Keratinocyte (primary cell): ENCODE data around the gene SLC6A3. TPM values are rescaled to one million over a fixed set of nuclear protein-coding genes. Genes with fewer than 3 reads are reported as not detected.

Source experiments
- DNase-seq: peaks from one replicate; pipeline ENCODE4 v3.0.0-alpha.2; 2011; ENCODE audit warnings: low read depth, missing footprints, low spot score
- FAIRE-seq: peaks from 2 replicates; lab custom pipeline; 2011; peaks lifted over from hg19 to GRCh38; lab: Jason Lieb, UNC
- H2AFZ ChIP-seq: 2 replicates; pipeline ENCODE4 v1.6.0; 2012; ENCODE audit warnings: low read length, control low read depth, inconsistent platforms; ENCODE audit not compliant: control insufficient read depth
- H3K27ac ChIP-seq: 2 replicates; pipeline ENCODE4 v1.5.1; 2011; ENCODE audit warnings: low read length; ENCODE audit not compliant: control insufficient read depth, insufficient read depth
- H3K27me3 ChIP-seq: 3 replicates; pipeline ENCODE4 v1.6.0; 2011; ENCODE audit warnings: low read length; ENCODE audit not compliant: control insufficient read depth, insufficient read depth; ENCODE audit errors: extremely low read depth
- H3K36me3 ChIP-seq, 2 experiments: 2 replicates in 1 of 2; 3 replicates in 1 of 2; pipeline ENCODE4 v1.5.1; 2011; ENCODE audit warnings: low read length in 2 of 2, mild to moderate bottlenecking in 1 of 2; ENCODE audit not compliant: control insufficient read depth in 2 of 2, insufficient read depth in 2 of 2; ENCODE audit errors: extremely low read depth in 1 of 2
- H3K4me1 ChIP-seq: 3 replicates; pipeline ENCODE4 v1.5.1; 2011; ENCODE audit warnings: low read length; ENCODE audit not compliant: control insufficient read depth, insufficient read depth; ENCODE audit errors: extremely low read depth
- H3K4me2 ChIP-seq: 3 replicates; pipeline ENCODE4 v1.6.0; 2011; ENCODE audit warnings: low read depth, low read length; ENCODE audit not compliant: control insufficient read depth, insufficient read depth; ENCODE audit errors: extremely low read depth
- H3K4me3 ChIP-seq, 3 experiments: fragments of 200-600 bp in 1 of 3; sonication (generic) in 1 of 3; 2 replicates in 2 of 3; 3 replicates in 1 of 3; pipeline ENCODE4 v1.5.1; 2011 to 2016; ENCODE audit warnings: low read length in 3 of 3, mild to moderate bottlenecking in 3 of 3, control low read depth in 2 of 3, inconsistent platforms in 1 of 3, low read depth in 1 of 3, mixed read lengths in 1 of 3, mixed run types in 1 of 3, moderate library complexity in 1 of 3; ENCODE audit not compliant: control insufficient read depth in 2 of 3, insufficient read depth in 2 of 3; ENCODE audit errors: extremely low read depth in 1 of 3
- H3K79me2 ChIP-seq: 2 replicates; pipeline ENCODE4 v1.6.0; 2012; ENCODE audit warnings: low read length; ENCODE audit not compliant: control insufficient read depth, insufficient read depth
- H3K9ac ChIP-seq: 3 replicates; pipeline ENCODE4 v1.6.0; 2011; ENCODE audit warnings: low read length; ENCODE audit not compliant: control insufficient read depth, insufficient read depth; ENCODE audit errors: extremely low read depth
- H3K9me1 ChIP-seq: 3 replicates; pipeline ENCODE4 v1.6.0; 2011; ENCODE audit warnings: low read length; ENCODE audit not compliant: control insufficient read depth, insufficient read depth; ENCODE audit errors: extremely low read depth
- H3K9me3 ChIP-seq: 2 replicates; pipeline ENCODE4 v1.5.1; 2012; ENCODE audit warnings: low read depth, low read length; ENCODE audit not compliant: control insufficient read depth
- H4K20me1 ChIP-seq: 3 replicates; pipeline ENCODE4 v1.6.0; 2011; ENCODE audit warnings: low read length; ENCODE audit not compliant: control insufficient read depth, insufficient read depth; ENCODE audit errors: extremely low read depth
- EZH2 ChIP-seq: IDR thresholded peaks from one replicate; pipeline ENCODE4 v1.6.1; 2012; ENCODE audit warnings: inconsistent platforms, mild to moderate bottlenecking, low read length, moderate library complexity
- dilution Hi-C: fragments of 300-500 bp; cut with MboI; formaldehyde crosslinking; loops from one replicate; pipeline ENCODE4 v1.7.0; 2020; ENCODE audit warnings: low sequenced_read_pairs; ENCODE audit not compliant: extremely low pct_ligation_motif_present
- polyA plus RNA-seq, 5 experiments: library from polyadenylated mRNA; depleted of rRNA in 3 of 5; stranded (reverse) in 3 of 5; stranded (forward) in 1 of 5; unstranded in 1 of 5; fragments of >200 nt; gene quantifications; 1 replicate in 1 of 5; 2 replicates in 3 of 5; 3 replicates in 1 of 5; pipeline versions ENCODE4 v1.2.1 to v1.2.3, GENCODE V29; 2011 to 2012; ENCODE audit warnings: missing spikeins in 2 of 5, low read depth in 1 of 5, low replicate concordance in 1 of 5
- TF ChIP-seq, protein P1 (sequence below), 3 experiments: IDR thresholded peaks in 1 of 3; conservative IDR thresholded peaks in 1 of 3; optimal IDR thresholded peaks in 1 of 3; 2 replicates in 2 of 3; 3 replicates in 1 of 3; pipeline versions ENCODE3 to v1.5.1; 2011; ENCODE audit warnings: low read length in 3 of 3, mild to moderate bottlenecking in 3 of 3, moderate library complexity in 2 of 3, control low read depth in 1 of 3, inconsistent platforms in 1 of 3; ENCODE audit not compliant: insufficient read depth in 2 of 3; ENCODE audit errors: extremely low read depth in 1 of 3

The SLC6A3 gene
- polyA plus RNA-seq, 1 donor (not counting 4 experiments of a cell fraction or from before 2014, with no cell fraction given), result 0.03 TPM

DNA sequence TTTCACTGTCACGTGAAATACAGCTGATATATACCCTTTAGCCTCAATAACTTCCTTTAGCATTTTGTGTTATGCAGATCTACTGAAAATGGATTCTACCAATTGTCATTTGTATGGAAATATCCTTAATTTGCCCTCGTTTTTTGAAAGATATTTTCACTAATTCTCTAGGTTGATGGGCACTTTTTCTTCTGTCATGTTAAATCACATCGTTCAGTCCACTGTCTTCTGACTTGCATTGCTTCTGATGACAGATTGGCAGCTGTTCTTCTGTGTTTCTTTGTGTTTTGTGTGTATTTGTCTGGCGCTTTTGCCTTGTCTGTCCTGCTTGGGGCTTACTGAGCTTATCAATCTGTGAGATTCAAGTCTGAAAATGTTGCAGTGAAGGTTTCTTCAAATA is 90.7 kb downstream of the SLC6A3 start:
- no peak overlapping the region for H2AFZ ChIP-seq
- no peaks in the 10 kb centered on the region for H3K79me2 ChIP-seq
- no peak overlapping the region for H3K4me2 ChIP-seq
- FAIRE-seq, result no peak
- H3K36me3 ChIP-seq, result no peaks in the 10 kb centered on the region
- DNase-seq, result no peak
- H3K9ac ChIP-seq, result no peak overlapping the region
- no peak overlapping the region for H3K27ac ChIP-seq
- H4K20me1 ChIP-seq, result no peaks in the 10 kb centered on the region
- dilution Hi-C loops, result no loop called here
- H3K27me3 ChIP-seq, result peaks cover 9% of the 10 kb centered on the region
- H3K4me1 ChIP-seq, result no peaks in the 10 kb centered on the region
- H3K9me3 ChIP-seq, result no peaks in the 10 kb centered on the region
- no peaks in the 10 kb centered on the region for H3K9me1 ChIP-seq
- TF ChIP-seq EZH2, result no peak
- no peak overlapping the region for H3K4me3 ChIP-seq

DNA sequence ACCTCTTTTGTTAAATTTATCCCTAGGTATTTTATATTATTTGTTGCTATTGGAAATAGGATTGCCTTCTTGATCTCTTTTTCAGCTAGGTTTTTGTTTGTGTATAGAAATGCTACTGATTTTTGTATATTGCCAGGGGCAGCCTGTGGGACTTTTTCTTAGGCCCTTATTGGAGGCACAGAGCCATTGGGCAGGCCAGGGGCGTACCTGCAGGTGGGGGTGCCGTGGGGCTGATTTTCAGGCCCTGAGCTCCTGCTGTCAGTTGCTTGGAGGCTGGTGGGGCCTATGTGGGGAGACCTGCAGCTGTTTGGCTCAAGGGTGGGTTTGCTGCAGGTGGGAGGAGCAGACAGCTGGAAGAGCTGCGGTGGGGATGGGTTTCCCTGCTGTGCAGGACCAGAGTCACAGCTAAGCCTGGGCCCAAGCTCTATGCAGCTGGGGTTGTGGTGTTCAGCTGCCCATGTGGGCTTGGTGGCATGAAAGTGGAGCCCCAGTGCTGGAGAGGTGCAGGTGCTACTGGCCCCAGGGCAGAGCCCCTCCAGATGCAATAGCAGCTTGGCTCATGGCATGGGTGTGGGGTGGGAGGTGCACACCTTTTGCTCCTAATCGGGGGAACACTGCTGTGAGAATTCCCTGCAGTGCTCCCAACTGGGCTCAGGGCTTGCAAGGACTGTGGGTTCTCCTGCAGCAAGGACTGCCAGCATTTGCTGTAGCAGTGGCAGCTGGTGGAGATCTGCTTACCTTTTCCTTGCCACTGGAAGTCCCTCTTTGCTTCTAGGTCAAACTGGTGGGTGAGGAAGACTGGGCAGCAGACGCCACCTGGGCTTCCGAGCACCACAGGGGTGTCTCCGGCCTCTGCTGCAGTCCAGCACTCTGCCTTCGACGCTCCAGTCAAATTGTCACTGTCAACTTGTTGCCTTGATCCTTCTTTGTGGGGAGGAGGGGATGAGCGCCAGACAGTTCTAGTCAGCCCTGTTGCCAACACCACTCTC is 92.7 kb downstream of the SLC6A3 start:
- DNase-seq, result no peak
- Histone ChIP-seq H3K79me2 (no peaks in the 10 kb centered on the region), H3K9me1 (no peaks in the 10 kb centered on the region), H3K27me3 (peaks cover 9% of the 10 kb centered on the region), H3K4me1 (no peaks in the 10 kb centered on the region), H3K9ac (no peak overlapping the region), H3K36me3 (no peaks in the 10 kb centered on the region), H3K4me3 (no peak overlapping the region), H3K9me3 (no peaks in the 10 kb centered on the region), H4K20me1 (no peaks in the 10 kb centered on the region), H3K4me2 (no peak overlapping the region), H2AFZ (no peak overlapping the region), H3K27ac (no peak overlapping the region)
- TF ChIP-seq EZH2, result no peak
- TF ChIP-seq, protein P1, sequence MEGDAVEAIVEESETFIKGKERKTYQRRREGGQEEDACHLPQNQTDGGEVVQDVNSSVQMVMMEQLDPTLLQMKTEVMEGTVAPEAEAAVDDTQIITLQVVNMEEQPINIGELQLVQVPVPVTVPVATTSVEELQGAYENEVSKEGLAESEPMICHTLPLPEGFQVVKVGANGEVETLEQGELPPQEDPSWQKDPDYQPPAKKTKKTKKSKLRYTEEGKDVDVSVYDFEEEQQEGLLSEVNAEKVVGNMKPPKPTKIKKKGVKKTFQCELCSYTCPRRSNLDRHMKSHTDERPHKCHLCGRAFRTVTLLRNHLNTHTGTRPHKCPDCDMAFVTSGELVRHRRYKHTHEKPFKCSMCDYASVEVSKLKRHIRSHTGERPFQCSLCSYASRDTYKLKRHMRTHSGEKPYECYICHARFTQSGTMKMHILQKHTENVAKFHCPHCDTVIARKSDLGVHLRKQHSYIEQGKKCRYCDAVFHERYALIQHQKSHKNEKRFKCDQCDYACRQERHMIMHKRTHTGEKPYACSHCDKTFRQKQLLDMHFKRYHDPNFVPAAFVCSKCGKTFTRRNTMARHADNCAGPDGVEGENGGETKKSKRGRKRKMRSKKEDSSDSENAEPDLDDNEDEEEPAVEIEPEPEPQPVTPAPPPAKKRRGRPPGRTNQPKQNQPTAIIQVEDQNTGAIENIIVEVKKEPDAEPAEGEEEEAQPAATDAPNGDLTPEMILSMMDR (optimal IDR thresholded peaks at IDR 0.05 in 1 of 3, IDR thresholded peaks at IDR 0.05 in 1 of 3, conservative IDR thresholded peaks at IDR 0.05 in 1 of 3; ENCODE audit: extremely low read depth in 1 of 3, insufficient read depth in 2 of 3, low read length in 3 of 3), result no peak
- FAIRE-seq, result no peak
- dilution Hi-C loops, result no loop called here
